Measurements from ENCODE around the gene EVA1C. TPM values are rescaled to one million over a fixed set of nuclear protein-coding genes. Genes with fewer than 3 reads are reported as not detected.

The EVA1C gene
- total and polyA plus RNA-seq, 9 of the 15 experiments (the other 6 are each of a cell fraction or from before 2014, with no cell fraction given), result 0.22 TPM; not detected in 8

GRCh38 chr21:32411350-32412161 is 950 bp upstream of the EVA1C start (continued):
- TF ChIP-seq ZNF780A (CRISPR knock-in tag; IDR thresholded peaks at IDR 0.05) (no peak), CREB1 (IDR thresholded peaks at IDR 0.05) (peak; percentile 66), CREB1 (CRISPR knock-in tag; IDR thresholded peaks at IDR 0.05) (no peak), BRF1 (IDR thresholded peaks at IDR 0.05; ENCODE audit: borderline replicate concordance, extremely low read depth, insufficient read length) (no peak), SRSF1 (IDR thresholded peaks at IDR 0.05; ENCODE audit: low read depth, low read length) (no peak), POLR2G (IDR thresholded peaks at IDR 0.05; ENCODE audit: low read depth, low read length) (peak; percentile 67), NONO (IDR thresholded peaks at IDR 0.05; ENCODE audit: low read depth in 2 of 2, low read length in 1 of 2) (no peak), ZNF830 (CRISPR knock-in tag; IDR thresholded peaks at IDR 0.05) (no peak), NELFE (IDR thresholded peaks at IDR 0.05; ENCODE audit: insufficient read depth, insufficient read length) (no peak), GTF2E2 (tag; IDR thresholded peaks at IDR 0.05) (no peak), GABPB2 (CRISPR knock-in tag; conservative IDR thresholded peaks at IDR 0.05) (no peak), KLF13 (tag; IDR thresholded peaks at IDR 0.05; ENCODE audit: borderline replicate concordance, low read depth) (no peak), NFIC (IDR thresholded peaks at IDR 0.05) (peak; percentile 6; the same call in 1 of the 2 replicates), MBD1 (CRISPR knock-in tag; IDR thresholded peaks at IDR 0.05) (peak; percentile 60; the same call in 1 of the 2 replicates), TAL1 (IDR thresholded peaks at IDR 0.05) (no peak), AFF4 (CRISPR knock-in tag; IDR thresholded peaks at IDR 0.05) (no peak), PCBP1 (IDR thresholded peaks at IDR 0.05; ENCODE audit: low read depth, low read length, poor library complexity, severe bottlenecking) (no peak), ZFX (CRISPR knock-in tag; IDR thresholded peaks at IDR 0.05) (no peak), KAT8 (IDR thresholded peaks at IDR 0.05; ENCODE audit: low read depth) (no peak), GTF2A2 (tag; IDR thresholded peaks at IDR 0.05) (no peak), POLR2A (conservative IDR thresholded peaks at IDR 0.05) (no peak), ELK3 (CRISPR knock-in tag; IDR thresholded peaks at IDR 0.05) (no peak), PURB (CRISPR knock-in tag; IDR thresholded peaks at IDR 0.05; ENCODE audit: low read depth) (no peak), ZNF274 (IDR thresholded peaks at IDR 0.05; ENCODE audit: borderline replicate concordance, low read depth, low read length) (no peak)
